HepG2 (cell line): ENCODE data around the gene CRYBA2. TPM values are rescaled to one million over a fixed set of nuclear protein-coding genes. Genes with fewer than 3 reads are reported as not detected.

Source experiments
- ATAC-seq: fragments of 200-7000 bp; cut with Tn5 transposase; 3 replicates; pipeline ENCODE4 v1.9.1; 2020; ENCODE audit warnings: mild to moderate bottlenecking, moderate library complexity
- BruUV-seq: library from RNA; stranded (reverse); fragments of 400-500 nt; replicated peaks from 2 replicates; lab custom pipeline; 2021; lab: Mats Ljungman, UMichigan
- CTCF ChIA-PET: fragments of 300-600 bp; formaldehyde crosslinking; extraction: SDS; loops from one replicate; lab custom pipeline; 2021; ENCODE audit warnings: low total read pairs, inconsistent platforms, low intra/inter-chr PET ratio; lab: Yijun Ruan, JAX
- POLR2A ChIA-PET: fragments of 350-600 bp; sonication (Branson Sonifier 250); formaldehyde crosslinking; loops from one replicate; lab custom pipeline; 2020; ENCODE audit warnings: antibody characterized with exemption, inconsistent platforms; lab: Yijun Ruan, JAX
- DNase-seq: peaks from one replicate; pipeline ENCODE4 v3.0.0-alpha.2; 2015; ENCODE audit warnings: low spot score
- FAIRE-seq: peaks from 3 replicates; lab custom pipeline; 2011; peaks lifted over from hg19 to GRCh38; lab: Jason Lieb, UNC
- H2AFZ ChIP-seq: one replicate; pipeline ENCODE4 v1.6.1; 2011; ENCODE audit warnings: low read length, inconsistent platforms
- H3K27ac ChIP-seq: fragments of 300-600 bp; 3 replicates; pipeline ENCODE4 v1.8.0; 2011; ENCODE audit warnings: mixed run types, mild to moderate bottlenecking, mixed read lengths, low read length, inconsistent platforms; ENCODE audit not compliant: insufficient read depth; ENCODE audit errors: extremely low read length
- H3K27me3 ChIP-seq, 2 experiments: fragments of 200-600 bp in 1 of 2; 2 replicates in 1 of 2; 3 replicates in 1 of 2; pipeline versions ENCODE4 v1.6.0 to v1.8.0; 2011; ENCODE audit warnings: low read length in 2 of 2, mild to moderate bottlenecking in 2 of 2, moderate library complexity in 2 of 2, inconsistent platforms in 1 of 2; ENCODE audit not compliant: insufficient read depth in 2 of 2, control insufficient read depth in 1 of 2
- H3K36me3 ChIP-seq, 2 experiments: fragments of 200-600 bp in 1 of 2; replicated peaks in 1 of 2; 2 replicates in 1 of 2; 3 replicates in 1 of 2; pipeline versions ENCODE4 v1.5.1 to v1.8.0; 2011; ENCODE audit warnings: low read length in 2 of 2, inconsistent platforms in 1 of 2; ENCODE audit not compliant: insufficient read depth in 2 of 2, control insufficient read depth in 1 of 2
- H3K4me1 ChIP-seq: 2 replicates; pipeline ENCODE4 v1.5.1; 2012; ENCODE audit warnings: low read length, inconsistent platforms; ENCODE audit not compliant: insufficient read depth
- H3K4me2 ChIP-seq: 2 replicates; pipeline ENCODE4 v1.6.0; 2011; ENCODE audit warnings: low read depth, low read length, inconsistent platforms
- H3K4me3 ChIP-seq, 3 experiments: fragments of 200-600 bp in 1 of 3; sonication (generic), shearing (Covaris generic) in 1 of 3; replicated peaks in 1 of 3; 2 replicates each; pipeline ENCODE4 v1.5.1; 2011 to 2016; ENCODE audit warnings: low read length in 3 of 3, inconsistent platforms in 2 of 3, low read depth in 2 of 3, mild to moderate bottlenecking in 2 of 3, control low read depth in 1 of 3, mixed read lengths in 1 of 3; ENCODE audit not compliant: insufficient read depth in 1 of 3
- H3K79me2 ChIP-seq: one replicate; pipeline ENCODE4 v1.6.1; 2011; ENCODE audit warnings: low read length, inconsistent platforms; ENCODE audit not compliant: insufficient read depth
- H3K9ac ChIP-seq: 2 replicates; pipeline ENCODE4 v1.6.0; 2011; ENCODE audit warnings: mild to moderate bottlenecking, low read depth, low read length, inconsistent platforms; ENCODE audit not compliant: insufficient read depth
- H3K9me3 ChIP-seq: 2 replicates; pipeline ENCODE4 v1.5.1; 2012; ENCODE audit warnings: mild to moderate bottlenecking, low read length
- H4K20me1 ChIP-seq: 2 replicates; pipeline ENCODE4 v1.6.0; 2011; ENCODE audit warnings: inconsistent platforms, mild to moderate bottlenecking, low read length, moderate library complexity; ENCODE audit not compliant: insufficient read depth
- EZH2 ChIP-seq: conservative IDR thresholded peaks from 2 replicates; pipeline ENCODE4 v1.6.1; 2012; ENCODE audit warnings: mild to moderate bottlenecking, low read depth, low read length, moderate library complexity
- MAX ChIP-seq: IDR thresholded peaks from 2 replicates; pipeline ENCODE4 v1.6.1; 2012; ENCODE audit warnings: inconsistent platforms
- ZNF691 ChIP-seq: sonication (generic); formaldehyde crosslinking; IDR thresholded peaks from 2 replicates; pipeline ENCODE4 v1.4.0; 2020; ENCODE audit warnings: missing genetic modification reagents, low read depth, mild to moderate bottlenecking, borderline replicate concordance
- WGBS: methylation state at CpG from one replicate; pipeline ENCODE4 v1.1.6; 2017; ENCODE audit warnings: low lambda C conversion rate; 5-methylcytosine and 5-hydroxymethylcytosine counted together
- in situ Hi-C: cut with HindIII; loops from 2 replicates; pipeline ENCODE4 v1.10.0; 2017; ENCODE audit warnings: low pct_unique_long_range_greater_than_20kb; ENCODE audit not compliant: extremely low pct_ligation_motif_present
- intact Hi-C: fragments of 100-400 bp; cut with micrococcal nuclease; formaldehyde crosslinking; loops from one replicate; pipeline ENCODE4 v1.10.0; 2022; ENCODE audit not compliant: unreplicated experiment
- polyA plus RNA-seq, 8 experiments: library from polyadenylated mRNA; depleted of rRNA in 3 of 8; stranded (reverse) in 7 of 8; unstranded in 1 of 8; fragments of >200 nt; fragmentation: Illumina TruSeq in 4 of 8; extraction: Trizol in 4 of 8; gene quantifications; 2 replicates each; pipeline versions ENCODE4 v1.2.1 to v1.2.3, GENCODE V29; 2011 to 2016; ENCODE audit warnings: low read depth in 4 of 8, missing spikeins in 1 of 8, mixed read lengths in 1 of 8; ENCODE audit not compliant: insufficient read depth in 1 of 8
- total RNA-seq, 5 experiments: library from RNA; depleted of rRNA; stranded (reverse); fragments of >200 nt; fragmentation: Illumina TruSeq; extraction: Trizol; gene quantifications; 2 replicates each; pipeline ENCODE4 v1.2.3, GENCODE V29; 2016; ENCODE audit warnings: low read depth in 1 of 5

CRYBA2 gene
- total and polyA plus RNA-seq, 2 of the 13 experiments (the other 11 are each of a cell fraction or from before 2014, with no cell fraction given): not detected

GRCh38 chr2:219031005-219031738 lies 38.0 kb upstream of the CRYBA2 start:
- in situ Hi-C loops: no loop called here
- Histone ChIP-seq H3K79me2 (no peaks in the 10 kb centered on the region), H3K27ac (no peak overlapping the region), H3K4me2 (no peak overlapping the region), H3K9ac (no peak overlapping the region), H3K4me3 (no peak overlapping the region), H3K4me1 (no peaks in the 10 kb centered on the region), H2AFZ (no peak overlapping the region), H3K27me3 (peaks cover 13 to 78% of the 10 kb centered on the region in 2 experiments), H3K36me3 (no peaks in the 10 kb centered on the region), H3K9me3 (no peaks in the 10 kb centered on the region), H4K20me1 (peaks cover 12% of the 10 kb centered on the region; the same call in 1 of the 2 replicates)
- intact Hi-C loops: no loop called here
- FAIRE-seq (no peak), ATAC-seq (no peak), DNase-seq (no peak)
- WGBS: 48% methylated on average over 7 of the region's 21 CpGs
- TF ChIP-seq MAX (peak; percentile 47; the same call in 1 of the 2 replicates), ZNF691 (CRISPR knock-in tag) (no peak), EZH2 (peak; percentile 79; the same call in 1 of the 2 replicates)
- CTCF ChIA-PET: interaction anchor here (3.1 to 3.2 kb wide), 2 partner anchors 88 to 124 kb away, joined by 27 to 48 read pairs; no protein-coding TSS in a partner anchor
- no TSS peak for BruUV-seq
- POLR2A ChIA-PET: no interaction called here
